PC-9 (cell line): ENCODE measurements around the gene MAP6D1. TPM values are rescaled to one million over a fixed set of nuclear protein-coding genes. Genes with fewer than 3 reads are reported as not detected.
A peak's percentile ranks its signal among the peaks of the same experiment; 100 is the strongest.

Source experiments
- BruUV-seq: library from RNA; stranded (reverse); fragments of 400-500 nt; replicated peaks from 2 replicates; lab custom pipeline; 2021; lab: Mats Ljungman, UMichigan
- CTCF ChIA-PET: fragments of 300-600 bp; sonication (Branson Sonifier 250); formaldehyde crosslinking; loops from one replicate; lab custom pipeline; 2022; ENCODE audit warnings: antibody characterized with exemption; lab: Charles Lee
- POLR2A ChIA-PET: fragments of 300-600 bp; sonication (Branson Sonifier 250); formaldehyde crosslinking; loops from one replicate; lab custom pipeline; 2022; ENCODE audit warnings: antibody characterized with exemption; ENCODE audit not compliant: unreplicated experiment; lab: Charles Lee
- DNase-seq, 2 experiments: peaks; one replicate each; pipeline versions ENCODE4 v3.0.0 to v3.0.0-alpha.2; 2015 to 2022; ENCODE audit warnings: mixed read lengths in 1 of 2
- H2AFZ ChIP-seq: fragments of 200-600 bp; sonication (generic); 2 replicates; pipeline ENCODE4 v1.8.1; 2017; ENCODE audit warnings: antibody characterized with exemption
- H3F3A ChIP-seq: fragments of 200-600 bp; sonication (generic); 2 replicates; pipeline ENCODE4 v1.8.1; 2017; ENCODE audit warnings: antibody characterized with exemption, mild to moderate bottlenecking, low read depth; ENCODE audit not compliant: insufficient read depth
- H3K27ac ChIP-seq: fragments of 200-600 bp; sonication (generic); 2 replicates; pipeline ENCODE4 v1.6.1; 2016; ENCODE audit warnings: mixed run types
- H3K27me3 ChIP-seq: fragments of 200-600 bp; sonication (generic); 2 replicates; pipeline ENCODE4 v1.6.1; 2016; ENCODE audit warnings: low read depth, mixed run types; ENCODE audit not compliant: insufficient read depth
- H3K36me3 ChIP-seq: fragments of 200-600 bp; sonication (generic); 2 replicates; pipeline ENCODE4 v1.6.1; 2016; ENCODE audit warnings: low read depth, mixed run types
- H3K4me1 ChIP-seq: fragments of 200-600 bp; sonication (generic); replicated peaks from 2 replicates; pipeline ENCODE4 v1.6.1; 2016; ENCODE audit warnings: mixed run types; ENCODE audit not compliant: insufficient read depth
- H3K4me2 ChIP-seq: fragments of 200-600 bp; sonication (generic); 2 replicates; pipeline ENCODE4 v1.6.1; 2017; ENCODE audit warnings: mixed run types
- H3K4me3 ChIP-seq: fragments of 200-600 bp; sonication (generic); 2 replicates; pipeline ENCODE4 v1.6.1; 2016; ENCODE audit warnings: mixed run types
- H3K79me2 ChIP-seq: fragments of 200-600 bp; sonication (generic); 2 replicates; pipeline ENCODE4 v1.6.1; 2017; ENCODE audit warnings: low read depth, mixed run types
- H3K9me2 ChIP-seq: fragments of 200-600 bp; sonication (generic); 2 replicates; pipeline ENCODE4 v1.8.1; 2017; ENCODE audit warnings: mild to moderate bottlenecking; ENCODE audit not compliant: insufficient read depth
- H3K9me3 ChIP-seq: fragments of 200-600 bp; sonication (generic); 2 replicates; pipeline ENCODE4 v1.8.1; 2016; ENCODE audit warnings: low read depth; ENCODE audit not compliant: insufficient read depth
- H4K20me1 ChIP-seq: fragments of 200-600 bp; sonication (generic); 2 replicates; pipeline ENCODE4 v1.8.1; 2017; ENCODE audit not compliant: insufficient read depth
- CTCF ChIP-seq: fragments of 200-600 bp; sonication (generic); conservative IDR thresholded peaks from 2 replicates; pipeline ENCODE4 v1.6.1; 2017; ENCODE audit warnings: mixed run types, antibody characterized with exemption, mild to moderate bottlenecking, moderate library complexity
- EZH2 ChIP-seq: fragments of 200-600 bp; sonication (generic); IDR thresholded peaks from 2 replicates; pipeline ENCODE4 v1.8.0; 2017; ENCODE audit warnings: antibody characterized with exemption, low read depth
- intact Hi-C: fragments of 100-400 bp; cut with micrococcal nuclease; formaldehyde crosslinking; loops from one replicate; pipeline ENCODE4 v1.10.0; 2022; ENCODE audit not compliant: unreplicated experiment
- total RNA-seq: library from RNA; stranded (reverse); gene quantifications from 2 replicates; pipeline ENCODE4 v1.2.3, GENCODE V29; 2021

Gene MAP6D1
- total RNA-seq, 1 experiment from 2014 or later = 2.2 TPM

- ChIA-PET POLR2A (interaction anchor here (0.6 kb wide), 2 partner anchors 45 to 936 kb away, joined by 3 read pairs; no protein-coding TSS in a partner anchor), CTCF (interaction anchor here (1.8 kb wide), 1 partner anchor 39 kb away, joined by 15 read pairs; the partner anchor contains the start of gene PARL)
- intact Hi-C loops = loop anchor here (2.0 kb wide), 1 partner anchor 20 kb away; the partner anchor contains the start of gene MAP6D1
- Histone ChIP-seq H3K79me2 (no peaks in the 10 kb centered on the region), H3K27ac (peak overlapping the region; percentile 28), H3K27me3 (no peaks in the 10 kb centered on the region), H4K20me1 (peaks cover 4% of the 10 kb centered on the region; the same call in 1 of the 2 replicates), H2AFZ (no peak overlapping the region), H3K9me2 (no peaks in the 10 kb centered on the region), H3F3A (peaks cover 23% of the 10 kb centered on the region), H3K4me1 (peaks cover 13% of the 10 kb centered on the region), H3K9me3 (no peaks in the 10 kb centered on the region), H3K4me2 (no peak overlapping the region), H3K4me3 (no peak overlapping the region), H3K36me3 (peaks cover 54% of the 10 kb centered on the region)
- no peak for TF ChIP-seq EZH2
- no peak for TF ChIP-seq CTCF
- peak in 1 of 2 experiments; percentile 48 for DNase-seq
- no TSS peak for BruUV-seq
Observed at GRCh38 chr3:183845090-183845489, 19.7 kb upstream of the MAP6D1 start.

DNA sequence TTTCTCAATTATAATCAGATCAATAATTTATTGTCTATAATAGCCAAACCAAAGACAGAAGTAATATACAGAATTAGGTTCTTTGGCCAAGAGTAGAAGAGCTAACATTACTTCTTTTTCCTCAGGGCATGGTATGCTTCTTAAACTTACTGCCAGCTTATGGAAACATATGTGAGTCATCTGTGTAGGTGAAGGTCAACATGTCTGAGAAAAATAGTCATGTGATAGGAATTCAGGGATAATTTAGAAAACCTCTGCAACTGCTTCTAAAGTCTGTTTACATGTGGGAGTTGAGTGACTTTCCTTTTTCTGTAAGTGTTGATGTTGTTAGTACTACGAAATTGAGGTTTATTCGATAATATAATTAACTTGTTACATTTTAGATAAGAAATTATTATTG lies 19.2 kb upstream of the MAP6D1 start:
- no peaks in the 10 kb centered on the region for H3K27me3 ChIP-seq
- intact Hi-C loops = loop anchor here (2.0 kb wide), 1 partner anchor 20 kb away; the partner anchor contains the start of gene MAP6D1
- no peak overlapping the region for H3K4me3 ChIP-seq
- no peaks in the 10 kb centered on the region for H3K79me2 ChIP-seq
- H3F3A ChIP-seq = peaks cover 18% of the 10 kb centered on the region
- H3K9me3 ChIP-seq = no peaks in the 10 kb centered on the region
- H4K20me1 ChIP-seq = peaks cover 9% of the 10 kb centered on the region; the same call in 1 of the 2 replicates
- peaks cover 54% of the 10 kb centered on the region for H3K36me3 ChIP-seq
- ChIA-PET CTCF (interaction anchor here (0.6 to 1.8 kb wide), 2 partner anchors 40 to 453 kb away, joined by 4 to 15 read pairs; partner anchors contain the start of gene PARL), POLR2A (interaction anchor here (0.6 kb wide), 1 partner anchor 45 kb away, joined by 3 read pairs; no protein-coding TSS in a partner anchor)
- no peak overlapping the region for H2AFZ ChIP-seq
- H3K9me2 ChIP-seq = no peaks in the 10 kb centered on the region
- TF ChIP-seq CTCF (no peak), EZH2 (no peak)
- peak in 1 of 2 experiments; percentile 64 for DNase-seq
- peaks cover 13% of the 10 kb centered on the region for H3K4me1 ChIP-seq
- BruUV-seq = no TSS peak
- H3K4me2 ChIP-seq = no peak overlapping the region
- no peak overlapping the region for H3K27ac ChIP-seq

- H3K4me2 ChIP-seq = no peak overlapping the region
- no peaks in the 10 kb centered on the region for H3K27me3 ChIP-seq
- DNase-seq = peak in 1 of 2 experiments; percentile 10
- H3K9me3 ChIP-seq = no peaks in the 10 kb centered on the region
- H3K9me2 ChIP-seq = no peaks in the 10 kb centered on the region
- ChIA-PET CTCF (interaction anchor here (0.6 kb wide), 1 partner anchor 440 kb away, joined by 5 read pairs; no protein-coding TSS in a partner anchor), POLR2A (interaction anchor here (0.7 kb wide), 1 partner anchor 10 kb away, joined by 7 read pairs; no protein-coding TSS in a partner anchor)
- no peak overlapping the region for H3K4me3 ChIP-seq
- intact Hi-C loops = no loop called here
- H2AFZ ChIP-seq = no peak overlapping the region
- BruUV-seq = no TSS peak
- H3K4me1 ChIP-seq = peaks cover 1% of the 10 kb centered on the region; the same call in 1 of the 2 replicates
- peaks cover 31% of the 10 kb centered on the region for H3K36me3 ChIP-seq
- H3F3A ChIP-seq = peaks cover 9% of the 10 kb centered on the region
- H3K79me2 ChIP-seq = no peaks in the 10 kb centered on the region
- H3K27ac ChIP-seq = no peak overlapping the region
- TF ChIP-seq EZH2 (no peak), CTCF (no peak)
- peaks cover 17% of the 10 kb centered on the region; the same call in 1 of the 2 replicates for H4K20me1 ChIP-seq
Observed at GRCh38 chr3:183839751-183840150, 14.4 kb upstream of the MAP6D1 start.
